GM21786 (cell line): ENCODE results near the gene TCF7L2.
A peak's percentile ranks its signal among the peaks of the same experiment; 100 is the strongest.
"Not testable (repeated sequence)": the region's sequence is repeated elsewhere in the genome, so short reads cannot be mapped to it uniquely, and the experiment has no call there.

Experiments used
- ATAC-seq: cut with Tn5 transposase; IDR thresholded peaks from one replicate; pipeline ENCODE4 v1.9.1; 2021; ENCODE audit not compliant: unreplicated experiment

Gene TCF7L2

DNA sequence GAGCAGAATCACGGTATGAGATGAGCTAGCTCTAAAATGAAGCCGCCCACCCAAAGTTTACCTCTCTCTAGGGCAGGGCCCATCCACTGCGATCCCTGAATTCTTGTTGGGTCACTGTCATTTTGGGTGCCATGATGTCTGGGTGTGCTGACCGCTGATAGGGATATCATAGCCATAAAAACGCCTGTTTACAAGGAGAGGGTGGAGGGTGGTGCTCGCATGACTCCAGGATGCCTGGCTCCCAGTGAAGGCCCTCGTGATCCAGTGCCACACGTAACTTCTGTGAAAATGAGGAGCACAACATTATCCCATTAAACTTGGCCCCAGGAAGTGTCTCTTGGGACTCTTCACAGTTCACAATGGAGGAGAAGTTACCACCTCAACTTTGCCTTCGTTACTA lies 139.5 kb downstream of the TCF7L2 start:
- ATAC-seq: no peak

DNA sequence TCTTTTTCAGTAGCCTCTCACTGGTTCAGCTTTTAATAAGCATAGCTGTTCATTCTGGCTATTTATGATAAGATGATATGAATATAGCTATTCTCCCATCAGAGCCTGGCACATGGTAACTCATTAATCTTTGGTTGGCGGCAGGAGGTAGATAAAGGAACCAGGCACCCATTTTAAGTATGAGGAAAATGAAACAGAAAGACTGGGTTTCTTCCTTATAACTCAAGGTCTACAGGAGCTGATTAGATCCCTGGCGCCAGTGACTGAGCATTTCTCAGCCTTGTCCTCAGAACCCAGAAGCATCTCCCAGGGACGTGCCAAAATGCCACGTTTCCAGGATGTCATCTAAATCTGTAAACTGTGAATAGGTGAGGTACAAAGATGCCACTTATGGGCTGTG lies 141.9 kb downstream of the TCF7L2 start:
- ATAC-seq: no peak

DNA sequence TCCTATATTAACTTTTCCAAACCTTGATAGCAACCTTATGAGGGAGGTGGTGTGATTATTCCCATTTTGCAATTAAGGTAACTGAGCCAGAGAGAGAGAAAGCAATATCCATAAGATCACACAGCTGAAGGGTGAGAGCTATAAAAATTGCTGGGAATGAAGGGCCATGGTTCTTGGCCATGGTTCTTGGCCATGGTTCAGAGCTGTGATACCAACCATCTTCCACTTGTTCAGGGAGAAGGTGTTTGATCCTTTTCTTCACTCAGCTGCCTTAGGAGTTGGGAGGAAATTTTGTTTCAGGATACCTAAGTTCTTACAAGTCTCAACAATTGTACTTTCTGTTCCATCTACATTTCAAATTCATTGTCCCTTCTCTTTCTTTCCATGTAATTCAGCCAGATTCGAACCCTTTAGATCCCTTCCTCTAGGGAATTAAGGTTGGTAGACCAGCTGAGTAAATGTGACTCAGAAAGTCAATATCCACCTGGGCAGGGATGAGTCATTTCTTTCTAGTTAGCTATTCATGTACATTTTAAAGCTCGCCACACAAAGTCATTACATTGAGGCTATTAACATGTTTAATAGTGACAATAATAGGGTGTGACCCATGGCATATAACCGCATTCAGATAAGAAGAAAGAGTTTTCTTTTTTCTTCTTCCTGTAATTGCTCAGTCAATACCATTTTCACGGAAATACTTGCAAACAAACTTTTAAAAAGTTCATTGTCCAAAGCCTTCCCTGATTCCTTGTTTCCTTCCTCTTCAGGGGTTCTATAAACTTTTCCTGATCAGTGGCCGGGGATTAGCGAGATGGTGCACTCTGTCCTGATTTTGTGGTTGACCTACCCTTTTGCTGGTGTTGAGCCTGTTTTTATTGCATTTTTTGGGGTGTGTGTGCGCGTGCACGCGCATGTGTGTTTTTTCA lies 143.4 kb downstream of the TCF7L2 start:
- peak; percentile 52 for ATAC-seq

DNA sequence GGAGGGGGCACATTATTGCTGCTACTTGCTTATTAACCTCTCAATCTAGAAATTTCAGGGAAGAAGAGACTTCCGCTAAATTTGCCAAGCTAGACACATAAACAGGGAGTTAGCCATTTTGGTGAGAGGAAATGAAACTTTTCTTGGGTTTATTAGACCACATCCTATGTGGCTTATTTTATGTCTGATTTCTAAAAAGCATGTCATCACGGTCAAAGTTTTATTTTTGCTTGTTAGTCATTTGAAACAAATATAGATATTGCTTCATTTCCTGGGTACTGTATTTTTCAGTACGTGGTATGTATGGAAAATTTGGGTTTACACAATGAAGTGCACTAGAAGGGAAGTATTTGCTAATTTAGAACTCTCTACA lies 144.1 kb downstream of the TCF7L2 start:
- ATAC-seq: peak; percentile 70

DNA sequence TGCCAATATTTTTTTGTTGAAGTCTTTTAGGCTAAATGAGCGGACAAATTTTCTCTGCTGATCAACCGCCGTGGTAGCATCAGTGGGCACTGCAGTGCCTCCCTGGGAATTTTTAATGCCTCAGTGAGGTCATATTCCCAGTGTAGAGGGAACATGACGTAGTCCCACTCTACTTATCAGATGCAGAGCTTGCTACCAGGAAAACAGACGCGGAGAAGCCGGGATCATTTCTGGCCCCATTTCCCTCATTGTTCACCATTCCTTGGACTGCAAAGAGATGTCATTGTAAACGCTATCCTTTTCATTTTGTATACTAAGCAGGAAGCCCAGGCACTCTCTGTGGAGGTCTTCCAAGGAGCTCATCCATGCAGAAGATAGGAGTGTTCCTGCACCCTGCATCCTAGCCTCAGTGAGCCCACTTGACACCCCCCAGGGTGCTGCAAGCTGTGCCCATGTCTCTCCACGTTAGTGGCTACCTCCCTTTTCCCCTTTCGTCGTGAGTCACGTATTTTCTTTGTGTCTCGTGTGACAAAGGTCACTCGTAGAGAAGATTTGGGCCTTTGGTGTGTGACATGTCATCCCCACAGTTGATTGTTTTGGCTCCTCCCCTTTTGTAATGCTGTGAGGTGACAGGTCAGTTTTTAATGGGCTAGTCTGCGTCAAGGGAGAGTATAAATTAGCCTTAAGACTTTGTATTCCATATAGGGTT lies 145.5 kb downstream of the TCF7L2 start:
- no peak for ATAC-seq

DNA sequence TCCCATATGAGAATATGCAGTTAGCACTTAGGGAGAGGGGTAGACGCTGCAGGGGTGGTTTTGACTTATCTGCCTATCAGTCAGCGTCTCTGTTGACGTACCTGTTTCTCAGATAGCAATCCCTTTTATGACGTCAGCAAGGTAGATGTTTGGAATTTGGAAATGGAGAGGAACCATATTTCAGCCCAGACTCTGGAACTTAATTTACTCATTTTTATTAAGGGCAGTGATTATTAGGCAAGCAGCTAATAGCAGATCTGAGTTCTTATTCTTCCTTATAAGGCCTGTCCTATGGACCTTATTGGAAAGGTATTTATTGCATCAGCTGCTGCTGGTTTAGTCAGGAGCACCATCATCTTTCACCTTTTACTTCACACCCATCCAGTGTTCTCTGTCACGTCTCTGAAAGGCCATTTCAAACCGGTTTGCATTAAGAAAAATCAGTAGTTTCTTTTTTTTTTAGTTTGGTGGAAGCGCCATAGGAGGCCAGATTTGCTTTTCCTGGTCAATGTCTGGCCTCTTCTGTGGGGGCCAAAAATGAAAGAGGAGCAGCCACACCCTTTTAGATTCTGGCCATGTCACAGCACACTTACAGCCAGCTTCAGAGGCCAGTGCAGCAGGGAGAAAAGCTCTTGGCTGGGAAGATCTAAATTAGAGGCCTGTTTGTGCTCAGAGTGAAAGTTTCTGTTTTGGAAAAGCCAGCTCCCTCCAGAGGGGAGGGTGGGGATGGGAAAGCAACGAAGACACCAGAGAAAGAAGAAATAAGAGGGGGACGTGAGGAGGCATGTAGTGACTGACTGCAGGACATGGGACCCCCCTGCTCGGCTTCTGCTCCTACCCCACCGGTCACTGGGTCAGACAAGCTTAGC lies 146.3 kb downstream of the TCF7L2 start:
- ATAC-seq: no peak

DNA sequence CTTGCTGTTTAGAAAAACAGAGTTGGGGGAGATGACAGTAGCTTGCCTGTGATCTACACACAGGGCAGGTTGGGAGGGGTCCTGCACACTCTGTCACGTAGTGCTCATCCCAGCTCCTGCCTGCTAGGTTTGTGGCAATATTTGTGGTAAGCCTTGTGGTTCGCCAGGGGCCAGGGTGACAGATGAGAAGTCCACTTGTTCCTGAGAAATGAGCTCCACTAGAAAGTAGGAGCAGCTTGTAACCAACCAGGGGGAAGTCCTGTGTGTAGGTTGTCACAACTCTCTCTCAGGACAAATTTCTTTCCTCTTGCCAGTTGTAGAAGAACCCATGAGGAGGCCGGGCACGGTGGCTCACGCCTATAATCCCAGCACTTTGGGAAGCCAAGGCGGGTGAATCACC lies 147.0 kb downstream of the TCF7L2 start:
- ATAC-seq: no peak

DNA sequence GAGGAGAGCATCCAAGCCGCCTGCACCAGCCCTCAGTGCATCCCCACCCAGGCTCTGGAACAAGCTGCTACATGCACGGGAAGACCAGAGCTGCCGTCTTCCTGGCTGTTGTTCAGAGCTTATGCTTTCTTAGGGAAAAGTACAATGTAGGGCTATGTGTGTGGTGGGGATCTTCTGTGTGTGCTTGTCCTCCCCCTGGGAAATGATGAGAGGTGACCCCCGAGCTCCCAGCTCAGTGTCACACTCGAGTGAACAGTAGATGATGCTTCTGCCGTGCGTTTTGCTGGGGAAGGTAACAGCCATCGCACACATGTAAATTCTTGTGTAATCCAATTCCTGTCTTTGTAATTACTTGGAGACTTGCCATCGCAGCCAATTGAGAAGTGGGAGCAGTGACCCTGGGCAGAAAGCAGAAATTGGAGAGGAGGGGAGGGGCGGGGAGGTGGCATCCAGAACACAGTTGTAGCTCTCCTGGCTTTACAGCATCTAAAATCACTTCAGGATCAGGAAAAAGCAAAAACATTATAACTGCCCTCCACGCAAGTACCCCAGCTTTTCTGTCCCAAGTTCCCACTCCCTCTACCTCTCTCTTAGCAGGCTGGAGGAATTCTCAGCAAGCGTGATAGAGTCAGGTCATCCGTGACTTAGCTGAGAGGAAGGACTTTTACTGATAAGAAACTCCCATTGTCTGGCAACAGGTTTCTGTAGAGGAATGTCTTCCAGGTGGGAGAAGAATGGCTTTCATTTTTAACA lies 149.6 kb downstream of the TCF7L2 start:
- ATAC-seq: no peak

DNA sequence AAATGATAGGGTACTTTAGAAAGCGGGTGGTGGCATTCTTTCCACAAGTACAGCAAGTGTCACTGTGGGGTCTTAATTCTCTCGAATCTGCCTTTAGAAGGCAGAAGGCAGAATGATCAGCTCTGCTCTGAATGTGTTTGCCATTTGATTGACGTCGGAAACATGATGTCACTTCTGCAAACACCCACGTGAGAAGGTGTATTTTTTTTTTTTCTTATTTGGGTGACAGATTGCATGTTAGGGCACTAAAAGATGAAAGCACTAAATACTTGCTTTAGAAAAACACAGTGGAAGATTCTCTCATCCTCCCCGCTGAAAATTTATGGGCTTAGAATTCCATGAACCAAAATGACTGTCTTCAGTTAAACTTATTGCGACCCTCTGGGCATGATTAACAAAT lies 150.2 kb downstream of the TCF7L2 start:
- no peak for ATAC-seq

DNA sequence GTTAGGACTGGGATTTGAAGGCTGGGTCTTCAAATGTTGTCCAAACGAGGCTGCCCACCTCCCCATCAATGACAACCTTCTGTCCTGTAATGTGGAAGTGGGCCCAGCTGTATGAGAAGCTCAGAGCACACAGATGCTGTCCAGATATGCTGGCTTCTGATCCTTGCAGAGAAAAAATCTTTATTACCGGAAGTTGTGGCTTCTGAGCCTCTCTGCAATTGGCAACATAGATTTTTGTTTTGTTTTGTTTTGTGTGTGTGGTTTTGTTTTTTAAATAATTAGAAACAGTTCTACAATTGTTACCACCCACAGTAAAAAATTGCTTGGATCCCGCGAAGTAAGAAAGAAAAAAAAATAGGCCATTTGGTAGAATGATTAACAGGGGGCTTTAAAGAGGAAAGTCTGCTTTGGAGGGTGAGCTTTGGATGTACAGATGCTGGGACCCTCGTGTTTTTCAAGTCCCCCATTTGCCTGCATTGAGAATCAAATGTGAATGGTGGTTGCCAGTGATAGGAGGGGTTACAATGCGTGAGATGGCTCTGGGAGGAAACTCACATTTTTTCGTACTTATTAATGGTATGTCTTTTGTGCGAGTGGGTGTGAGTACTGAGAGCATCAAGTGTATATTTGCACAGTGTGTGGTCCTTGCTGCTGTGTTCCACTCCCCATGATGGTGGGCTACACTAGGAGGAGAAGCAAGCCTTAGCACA lies 153.2 kb downstream of the TCF7L2 start:
- no peak for ATAC-seq

DNA sequence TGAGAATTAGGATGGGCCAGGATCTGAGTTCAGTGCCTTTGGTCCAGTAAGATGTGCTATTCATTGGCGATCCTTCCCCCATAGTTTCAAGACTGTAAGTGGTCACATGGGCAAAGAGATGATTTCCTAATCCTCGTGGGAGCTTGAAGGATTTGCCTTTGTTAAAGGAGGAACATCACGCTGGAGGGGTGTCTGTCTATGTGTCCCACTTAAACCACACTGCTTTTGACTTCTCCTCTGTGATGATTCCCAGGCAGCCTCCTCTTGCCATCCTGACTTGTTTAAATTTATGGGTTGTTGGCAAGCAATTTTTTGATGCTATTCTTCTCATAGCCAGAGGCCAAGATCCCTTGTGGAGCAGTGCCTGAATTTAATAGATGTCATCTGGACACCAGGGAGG lies 154.0 kb downstream of the TCF7L2 start:
- ATAC-seq: no peak

DNA sequence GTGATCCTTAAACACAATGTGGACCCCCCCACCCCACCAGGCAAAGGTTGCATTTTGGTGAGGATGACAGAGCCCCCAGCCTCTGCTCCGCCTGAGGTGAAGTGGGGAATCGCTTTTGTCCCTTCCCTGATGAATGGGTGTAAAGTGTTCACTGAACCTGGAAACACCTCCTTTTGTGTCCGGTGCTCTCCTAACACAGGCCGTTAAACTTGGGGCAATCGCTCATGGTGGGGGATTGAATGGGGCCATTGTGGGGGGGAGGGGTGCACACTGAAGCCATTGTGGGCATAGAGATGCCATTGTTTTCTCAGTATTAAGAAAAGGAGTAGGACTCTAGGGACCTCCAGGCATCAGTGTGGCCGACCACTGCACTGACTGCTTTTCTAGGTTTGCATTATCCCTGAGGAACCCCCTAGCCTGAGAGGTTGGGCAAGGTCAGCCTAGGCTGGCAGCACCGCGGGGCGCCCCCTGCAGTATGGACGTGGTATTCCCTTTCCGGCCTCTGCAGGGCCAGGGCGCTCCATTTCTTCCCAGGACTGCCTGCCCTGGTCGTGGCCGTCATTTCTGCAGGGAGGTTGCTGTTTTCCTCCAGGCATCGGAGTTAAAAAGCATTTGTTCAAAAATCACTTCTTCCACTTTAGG lies 158.3 kb downstream of the TCF7L2 start:
- no peak for ATAC-seq

DNA sequence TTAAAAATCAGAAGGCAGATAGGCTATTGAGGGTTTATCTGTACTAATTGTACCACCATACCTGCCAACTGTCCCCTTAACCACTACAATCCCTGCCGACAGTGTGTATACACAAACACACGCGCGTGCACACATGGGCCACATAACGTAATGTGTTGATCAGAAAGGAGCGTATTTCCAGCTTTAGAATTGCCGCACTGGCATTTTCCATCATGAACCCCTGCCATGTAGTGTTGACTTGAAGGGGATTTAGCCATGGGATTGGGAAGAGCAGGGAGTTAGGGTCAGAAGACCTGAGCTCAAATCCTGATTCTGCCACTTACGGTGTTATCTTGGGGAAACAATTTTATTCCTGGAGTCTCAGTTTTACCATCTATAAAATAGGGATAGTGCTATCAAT lies 158.9 kb downstream of the TCF7L2 start:
- ATAC-seq: no peak

DNA sequence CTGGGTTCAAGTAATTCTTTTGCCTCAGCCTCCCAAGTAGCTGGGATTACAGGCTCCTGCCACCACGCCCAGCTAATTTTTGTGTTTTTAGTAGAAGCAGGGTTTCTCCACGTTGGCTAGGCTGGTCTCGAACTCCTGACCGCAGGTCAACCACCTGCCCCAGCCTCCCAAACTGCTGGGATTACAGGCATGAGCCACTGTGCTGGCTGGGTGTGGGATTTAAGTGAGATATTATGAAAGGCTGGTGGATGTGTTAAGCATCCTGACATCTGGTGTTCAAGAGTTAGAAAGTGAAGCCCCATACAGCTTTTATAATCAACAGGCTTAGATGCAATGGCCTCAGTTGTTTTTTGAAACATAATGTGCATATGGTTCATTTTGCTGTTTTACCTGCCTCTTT lies 159.4 kb downstream of the TCF7L2 start:
- not testable (repeated sequence) for ATAC-seq

DNA sequence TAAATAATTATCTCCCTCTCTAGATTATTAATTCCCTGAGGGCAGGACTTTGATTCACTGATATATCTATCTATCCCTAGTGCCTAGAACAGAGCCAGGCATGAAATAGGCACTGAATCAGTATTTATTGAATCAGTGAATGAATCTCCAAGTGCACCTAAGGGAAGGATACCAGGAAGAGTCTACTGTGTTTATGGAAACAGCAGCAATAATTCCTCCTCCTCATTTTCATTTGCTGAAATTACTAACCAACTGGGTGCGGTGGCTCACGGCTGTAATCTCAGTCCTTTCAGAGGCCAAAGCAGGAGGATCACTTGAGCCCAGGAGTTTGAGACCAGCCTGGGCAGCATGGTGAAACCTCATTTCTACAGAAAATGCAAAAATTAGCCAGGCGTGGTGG lies 161.2 kb downstream of the TCF7L2 start:
- ATAC-seq: no peak

DNA sequence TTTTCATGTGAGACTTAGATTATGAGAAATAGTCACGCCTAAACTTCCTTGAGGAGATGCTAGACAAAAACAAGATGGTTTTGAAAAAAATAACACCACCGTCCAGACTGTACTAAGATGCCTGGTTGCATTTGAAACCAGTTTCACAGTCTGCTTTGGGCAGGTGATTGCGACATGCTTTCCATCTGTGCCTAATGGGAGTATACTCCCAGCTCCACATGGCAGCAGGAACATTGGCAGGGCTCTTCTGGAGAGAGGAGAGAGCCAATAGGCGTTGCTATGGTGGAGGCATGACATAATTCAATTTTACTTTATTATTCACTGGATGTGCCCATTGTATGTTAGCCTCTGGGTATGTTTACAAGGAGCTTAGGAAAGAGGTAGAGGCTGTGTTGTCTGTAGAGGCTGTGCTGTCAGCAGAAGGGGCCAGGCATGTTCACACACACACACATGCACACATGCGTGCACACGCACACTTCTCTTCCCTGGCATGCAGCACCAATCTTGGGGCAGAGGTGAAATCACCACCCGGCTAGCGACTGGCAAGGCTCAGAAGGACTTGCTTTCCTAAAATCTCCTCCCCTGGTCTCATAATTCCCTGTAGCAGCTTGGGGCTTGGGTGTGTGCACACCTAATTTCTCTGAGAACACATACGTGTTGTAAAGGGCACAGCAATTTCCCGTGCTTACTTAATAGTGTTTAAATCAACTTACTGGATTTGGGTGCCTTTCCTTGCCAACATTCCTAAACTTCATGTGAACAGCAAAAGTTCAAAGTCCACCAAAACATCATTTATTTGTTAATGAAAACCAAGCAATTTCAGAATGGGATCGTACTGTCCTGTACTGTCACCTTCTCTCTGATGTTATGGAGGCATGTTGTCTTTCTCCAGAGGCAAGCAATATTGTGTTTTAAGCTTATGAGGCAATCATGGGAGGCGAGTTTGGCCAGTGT lies 162.1 kb downstream of the TCF7L2 start:
- ATAC-seq: no peak

DNA sequence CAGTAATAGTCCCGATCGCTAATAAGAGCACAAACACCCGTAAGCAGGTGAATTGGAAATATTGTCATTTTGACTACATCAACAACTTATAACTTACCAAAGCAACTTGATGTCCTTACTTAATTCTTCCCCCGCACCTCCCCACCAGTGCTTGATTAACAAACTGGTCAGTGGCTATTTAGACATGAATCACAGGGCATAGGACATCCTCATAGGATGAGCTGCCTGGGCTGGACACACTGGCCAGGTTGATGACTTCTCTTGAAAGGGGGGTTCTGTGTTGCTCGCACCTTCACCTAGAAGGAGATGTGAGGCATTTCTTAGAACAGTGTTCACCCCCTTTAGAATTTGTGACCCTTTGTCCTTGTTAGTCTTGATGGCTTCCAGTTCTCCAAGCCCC lies 163.2 kb downstream of the TCF7L2 start:
- ATAC-seq: no peak

DNA sequence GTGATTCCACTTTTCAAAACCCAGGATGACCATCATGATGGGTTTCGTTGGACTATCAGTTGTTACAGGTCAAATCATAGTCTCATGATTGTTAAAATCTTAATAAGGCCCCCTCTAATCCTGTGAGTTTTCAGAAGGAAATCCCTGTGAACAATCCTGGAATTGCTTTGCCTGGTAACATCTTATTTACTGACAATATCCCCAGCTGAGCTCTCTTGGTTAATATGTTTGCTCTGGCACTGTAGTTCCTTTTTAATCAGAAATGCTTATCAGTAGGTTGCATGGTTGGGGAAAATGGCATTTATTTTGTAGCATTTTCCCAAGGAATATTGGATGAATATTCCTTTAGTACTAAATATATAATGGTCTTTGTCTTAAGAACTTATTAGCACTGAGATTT lies 163.9 kb downstream of the TCF7L2 start:
- no peak for ATAC-seq

DNA sequence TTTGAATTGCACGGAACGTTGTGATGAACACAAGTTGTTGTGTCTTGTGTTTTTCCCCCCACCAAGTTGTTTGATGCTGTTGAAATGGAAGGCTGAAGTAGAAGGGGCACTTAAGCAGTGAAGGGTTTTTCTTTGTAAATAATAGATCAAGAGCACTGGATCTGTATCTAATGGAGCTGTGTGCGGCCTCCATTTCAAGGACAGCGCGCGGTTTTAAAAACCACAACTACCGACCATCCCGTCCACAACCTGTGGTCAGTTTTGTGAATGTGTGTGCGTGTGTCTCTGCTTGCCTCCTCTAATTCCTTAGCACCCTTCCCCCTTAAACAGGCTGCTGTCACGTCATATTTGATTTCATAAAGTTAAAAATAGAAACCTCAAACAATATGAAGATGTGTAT lies 165.5 kb downstream of the TCF7L2 start:
- ATAC-seq: no peak
